T-helper 22 cell (primary cell): ENCODE data around the gene SPARCL1.
"Not testable (repeated sequence)": the region's sequence is repeated elsewhere in the genome, so short reads cannot be mapped to it uniquely, and the experiment has no call there.

ENCODE experiments used
- DNase-seq: peaks from one replicate; pipeline ENCODE4 v3.0.0-alpha.2; 2020; ENCODE audit warnings: low read depth

Gene SPARCL1

GRCh38 chr4:87499403-87500091, 29.6 kb downstream of the SPARCL1 start:
- no peak for DNase-seq

- no peak for DNase-seq
Observed at GRCh38 chr4:87498446-87498900, 30.7 kb downstream of the SPARCL1 start.

GRCh38 chr4:87497578-87497977, 31.6 kb downstream of the SPARCL1 start:
- no peak for DNase-seq

- DNase-seq, result no peak
Observed at GRCh38 chr4:87497159-87497558, 32.0 kb downstream of the SPARCL1 start.

GRCh38 chr4:87493115-87493514, 36.1 kb downstream of the SPARCL1 start:
- DNase-seq, result no peak

- DNase-seq, result not testable (repeated sequence)
Observed at GRCh38 chr4:87491851-87492250, 37.3 kb downstream of the SPARCL1 start.

- no peak for DNase-seq
Observed at GRCh38 chr4:87491436-87491835, 37.7 kb downstream of the SPARCL1 start.

- no peak for DNase-seq
Observed at GRCh38 chr4:87490664-87491369, 38.4 kb downstream of the SPARCL1 start.

- no peak for DNase-seq
Observed at GRCh38 chr4:87489678-87490077, 39.5 kb downstream of the SPARCL1 start.

- DNase-seq, result not testable (repeated sequence)
Observed at GRCh38 chr4:87488666-87489065, 40.5 kb downstream of the SPARCL1 start.

GRCh38 chr4:87483247-87483646, 45.9 kb downstream of the SPARCL1 start:
- DNase-seq, result not testable (repeated sequence)

GRCh38 chr4:87481377-87481776, 47.8 kb downstream of the SPARCL1 start:
- no peak for DNase-seq

- DNase-seq, result no peak
Observed at GRCh38 chr4:87478732-87479250, 50.4 kb downstream of the SPARCL1 start.

GRCh38 chr4:87476934-87477333, 52.2 kb downstream of the SPARCL1 start:
- no peak for DNase-seq

- no peak for DNase-seq
Observed at GRCh38 chr4:87469390-87469789, 59.8 kb downstream of the SPARCL1 start.

- no peak for DNase-seq
Observed at GRCh38 chr4:87465739-87466366, 63.3 kb downstream of the SPARCL1 start.

GRCh38 chr4:87462102-87462501, 67.1 kb downstream of the SPARCL1 start:
- DNase-seq, result no peak

GRCh38 chr4:87461281-87461700, 67.9 kb downstream of the SPARCL1 start:
- no peak for DNase-seq

- DNase-seq, result no peak
Observed at GRCh38 chr4:87458913-87459312, 70.3 kb downstream of the SPARCL1 start.

- DNase-seq, result no peak
Observed at GRCh38 chr4:87451537-87451936, 77.6 kb downstream of the SPARCL1 start.

- not testable (repeated sequence) for DNase-seq
Observed at GRCh38 chr4:87446375-87446774, 82.8 kb downstream of the SPARCL1 start.

- no peak for DNase-seq
Observed at GRCh38 chr4:87445964-87446363, 83.2 kb downstream of the SPARCL1 start.

GRCh38 chr4:87444741-87445140, 84.4 kb downstream of the SPARCL1 start:
- no peak for DNase-seq
